ENCODE results near the gene CTSA.

GRCh38 chr20:45890077-45890984 lies 804 bp upstream of the CTSA start:
- TF ChIP-seq CTCF (IDR thresholded peaks at IDR 0.05) = peak; percentile 61 to 75 (median 71)
- TF ChIP-seq POLR2A (IDR thresholded peaks at IDR 0.05) = peak; percentile 43
- TF ChIP-seq EP300 (IDR thresholded peaks at IDR 0.05) = no peak

Measured in ovary (tissue), 3 donors.